NT2/D1 (cell line): Measurements from ENCODE around the gene PLCH1.

Experiments used
- SUZ12 ChIP-seq: IDR thresholded peaks from 2 replicates; pipeline ENCODE4 v1.6.1; 2011; ENCODE audit not compliant: insufficient read length, insufficient read depth; ENCODE audit errors: extremely low read depth
- YY1 ChIP-seq: IDR thresholded peaks from 2 replicates; pipeline ENCODE4 v1.6.1; 2011; ENCODE audit not compliant: insufficient read length, insufficient read depth
- ZNF274 ChIP-seq: IDR thresholded peaks from 2 replicates; pipeline ENCODE4 v1.6.1; 2011; ENCODE audit warnings: mild to moderate bottlenecking, low read depth, low read length

DNA sequence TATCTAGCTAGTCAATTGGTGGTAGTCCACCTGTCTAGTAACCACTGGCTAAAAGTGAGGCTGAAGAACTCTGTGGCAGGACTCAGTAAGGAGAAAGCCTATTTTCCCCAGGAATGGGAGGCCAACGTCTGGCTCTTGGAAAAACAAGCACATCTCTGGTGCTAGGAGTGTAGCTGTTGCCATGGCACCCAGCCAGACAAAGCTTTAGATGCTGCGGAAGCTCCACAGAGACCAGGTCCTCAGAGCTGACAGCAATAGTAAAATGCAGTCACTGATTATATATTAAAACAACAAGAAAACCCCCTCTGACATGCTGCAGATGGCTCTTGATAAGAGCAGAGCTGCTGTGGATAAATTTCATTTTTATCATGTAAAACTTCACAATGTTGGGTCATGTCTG is 326.5 kb downstream of the PLCH1 start:
- no peak for TF ChIP-seq YY1
- TF ChIP-seq ZNF274, result no peak
- TF ChIP-seq SUZ12, result no peak
